ENCODE results near the gene USP43. TPM values are rescaled to one million over a fixed set of nuclear protein-coding genes. Genes with fewer than 3 reads are reported as not detected.

Gene USP43
- polyA plus RNA-seq, 1 experiment = not detected

DNA sequence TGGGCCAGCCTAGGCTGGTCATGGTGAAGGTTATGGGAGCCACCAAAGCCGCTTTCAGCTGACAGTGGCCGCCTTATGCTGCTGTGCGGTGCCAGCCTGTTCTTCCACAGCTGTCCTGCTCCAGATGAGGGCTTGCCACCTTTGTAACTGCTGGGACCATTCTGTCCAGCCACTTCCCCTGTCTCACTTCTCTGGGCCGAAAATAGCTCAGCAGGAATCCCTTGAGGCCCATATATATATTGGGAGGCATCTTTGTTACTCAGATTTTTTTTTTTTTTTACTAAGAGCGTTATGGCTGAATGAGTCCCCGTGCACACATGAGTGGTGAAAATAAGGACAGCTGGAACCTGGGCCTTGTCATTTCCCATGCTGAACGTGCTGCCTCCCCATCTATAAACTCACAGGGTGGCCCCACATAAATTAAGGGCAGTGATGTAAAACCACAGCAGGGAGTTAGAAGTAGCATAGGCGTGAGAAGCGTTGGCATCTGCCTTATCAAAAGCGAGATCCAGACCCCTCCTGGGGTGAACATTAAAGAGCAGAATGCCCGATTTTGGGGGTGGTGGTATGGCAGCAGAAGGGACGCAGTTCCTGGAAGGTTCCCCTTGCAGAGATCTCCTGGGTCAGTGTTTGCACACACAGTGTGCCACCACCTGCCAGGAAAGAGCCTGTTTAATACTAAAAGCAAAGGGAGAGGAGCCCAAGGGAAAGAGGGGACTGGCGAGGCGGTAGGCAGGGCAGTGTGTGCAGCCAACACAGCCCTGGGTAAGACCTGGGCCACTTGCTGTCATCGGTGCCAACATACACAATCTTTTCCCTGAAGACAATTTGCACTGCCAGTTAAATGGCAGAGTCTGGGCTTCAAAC lies 57.8 kb downstream of the USP43 start:
- H3K27me3 ChIP-seq (ENCODE audit: control insufficient read depth, insufficient read depth, low read length) = no peaks in the 10 kb centered on the region
- no peak for DNase-seq (ENCODE audit: low read depth, low spot score)
- no peak overlapping the region for H3K4me3 ChIP-seq (ENCODE audit: low read depth, low read length)
- CTCF ChIA-PET = no interaction called here
- no peak overlapping the region for H3K27ac ChIP-seq (ENCODE audit: low read depth, low read length)
- POLR2A ChIA-PET = no interaction called here
- TF ChIP-seq, protein P1, sequence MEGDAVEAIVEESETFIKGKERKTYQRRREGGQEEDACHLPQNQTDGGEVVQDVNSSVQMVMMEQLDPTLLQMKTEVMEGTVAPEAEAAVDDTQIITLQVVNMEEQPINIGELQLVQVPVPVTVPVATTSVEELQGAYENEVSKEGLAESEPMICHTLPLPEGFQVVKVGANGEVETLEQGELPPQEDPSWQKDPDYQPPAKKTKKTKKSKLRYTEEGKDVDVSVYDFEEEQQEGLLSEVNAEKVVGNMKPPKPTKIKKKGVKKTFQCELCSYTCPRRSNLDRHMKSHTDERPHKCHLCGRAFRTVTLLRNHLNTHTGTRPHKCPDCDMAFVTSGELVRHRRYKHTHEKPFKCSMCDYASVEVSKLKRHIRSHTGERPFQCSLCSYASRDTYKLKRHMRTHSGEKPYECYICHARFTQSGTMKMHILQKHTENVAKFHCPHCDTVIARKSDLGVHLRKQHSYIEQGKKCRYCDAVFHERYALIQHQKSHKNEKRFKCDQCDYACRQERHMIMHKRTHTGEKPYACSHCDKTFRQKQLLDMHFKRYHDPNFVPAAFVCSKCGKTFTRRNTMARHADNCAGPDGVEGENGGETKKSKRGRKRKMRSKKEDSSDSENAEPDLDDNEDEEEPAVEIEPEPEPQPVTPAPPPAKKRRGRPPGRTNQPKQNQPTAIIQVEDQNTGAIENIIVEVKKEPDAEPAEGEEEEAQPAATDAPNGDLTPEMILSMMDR (IDR thresholded peaks at IDR 0.05; ENCODE audit: low read depth, low read length) = no peak
- peaks cover 59% of the 10 kb centered on the region for H3K9me3 ChIP-seq (ENCODE audit: control insufficient read depth, insufficient read depth, low read length)

DNA sequence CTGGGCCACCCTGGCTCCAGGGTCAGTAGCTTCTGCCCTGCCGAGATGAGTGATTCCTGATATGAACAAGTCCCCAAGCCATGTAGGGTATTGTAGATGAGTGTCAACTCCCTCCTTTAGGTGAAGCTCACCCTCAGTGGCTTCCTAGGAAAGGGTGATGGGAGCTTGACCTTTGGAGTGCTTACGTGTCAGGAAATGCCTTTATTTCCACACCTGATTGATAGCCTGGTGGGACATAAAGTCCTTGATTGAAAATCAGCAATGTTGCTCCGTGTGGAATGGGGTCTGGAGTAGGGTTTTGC lies 58.4 kb downstream of the USP43 start:
- Histone ChIP-seq H3K27me3 (ENCODE audit: control insufficient read depth, insufficient read depth, low read length) (no peaks in the 10 kb centered on the region), H3K4me3 (ENCODE audit: low read depth, low read length) (no peak overlapping the region), H3K27ac (ENCODE audit: low read depth, low read length) (no peak overlapping the region), H3K9me3 (ENCODE audit: control insufficient read depth, insufficient read depth, low read length) (peaks cover 57% of the 10 kb centered on the region)
- ChIA-PET CTCF (no interaction called here), POLR2A (no interaction called here)
- TF ChIP-seq, protein P1 (IDR thresholded peaks at IDR 0.05; ENCODE audit: low read depth, low read length) = no peak
- no peak for DNase-seq (ENCODE audit: low read depth, low spot score)

DNA sequence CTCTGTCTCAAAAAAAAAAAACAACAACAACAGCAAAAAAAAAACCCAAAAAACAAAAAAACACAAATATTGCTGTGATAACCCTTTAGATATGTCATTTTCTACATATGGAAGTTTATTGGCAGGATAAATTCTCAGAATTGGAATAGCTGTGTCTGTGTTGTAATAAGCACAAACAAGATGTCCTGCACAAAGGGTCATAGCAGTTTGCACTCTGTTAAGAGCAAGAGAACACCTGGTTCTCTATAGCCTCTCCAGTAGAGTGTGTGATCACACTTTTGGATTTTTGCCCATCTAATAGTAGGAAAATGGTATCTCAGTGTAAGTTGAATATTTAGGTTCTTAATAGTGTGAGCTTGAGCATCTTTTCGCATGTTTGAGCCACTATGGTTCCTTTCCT lies 60.4 kb downstream of the USP43 start:
- DNase-seq (ENCODE audit: low read depth, low spot score) = no peak
- CTCF ChIA-PET = interaction anchor here (0.7 kb wide), 1 partner anchor 95 kb away, joined by 3 read pairs; no protein-coding TSS in a partner anchor
- peaks cover 48% of the 10 kb centered on the region for H3K9me3 ChIP-seq (ENCODE audit: control insufficient read depth, insufficient read depth, low read length)
- no peaks in the 10 kb centered on the region for H3K27me3 ChIP-seq (ENCODE audit: control insufficient read depth, insufficient read depth, low read length)
- TF ChIP-seq, protein P1 (IDR thresholded peaks at IDR 0.05; ENCODE audit: low read depth, low read length) = no peak
- POLR2A ChIA-PET = no interaction called here
- H3K4me3 ChIP-seq (ENCODE audit: low read depth, low read length) = no peak overlapping the region
- no peak overlapping the region for H3K27ac ChIP-seq (ENCODE audit: low read depth, low read length)

DNA sequence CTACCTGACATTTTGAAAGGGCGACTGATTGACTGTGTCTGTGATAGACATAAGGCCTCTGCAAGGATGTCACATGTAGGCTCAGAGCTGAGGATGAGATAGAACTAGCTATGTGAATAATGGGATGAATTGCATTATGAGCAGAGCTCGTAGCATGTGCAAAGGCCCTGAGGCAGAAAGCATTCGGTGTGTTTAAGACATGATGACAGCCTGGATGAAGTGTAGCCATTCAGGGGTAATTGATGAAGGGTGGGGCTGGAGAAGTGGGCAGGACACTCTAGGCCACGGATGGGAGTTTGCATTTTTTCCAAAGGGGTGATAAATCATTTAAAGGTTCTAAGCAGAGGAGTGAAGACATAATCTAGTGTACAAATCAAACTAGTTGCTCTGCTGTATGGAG lies 62.6 kb downstream of the USP43 start:
- no peak overlapping the region for H3K27ac ChIP-seq (ENCODE audit: low read depth, low read length)
- no peak for DNase-seq (ENCODE audit: low read depth, low spot score)
- H3K4me3 ChIP-seq (ENCODE audit: low read depth, low read length) = no peak overlapping the region
- H3K9me3 ChIP-seq (ENCODE audit: control insufficient read depth, insufficient read depth, low read length) = peaks cover 41% of the 10 kb centered on the region
- no peaks in the 10 kb centered on the region for H3K27me3 ChIP-seq (ENCODE audit: control insufficient read depth, insufficient read depth, low read length)
- ChIA-PET POLR2A (no interaction called here), CTCF (no interaction called here)
- TF ChIP-seq, protein P1 (IDR thresholded peaks at IDR 0.05; ENCODE audit: low read depth, low read length) = no peak

DNA sequence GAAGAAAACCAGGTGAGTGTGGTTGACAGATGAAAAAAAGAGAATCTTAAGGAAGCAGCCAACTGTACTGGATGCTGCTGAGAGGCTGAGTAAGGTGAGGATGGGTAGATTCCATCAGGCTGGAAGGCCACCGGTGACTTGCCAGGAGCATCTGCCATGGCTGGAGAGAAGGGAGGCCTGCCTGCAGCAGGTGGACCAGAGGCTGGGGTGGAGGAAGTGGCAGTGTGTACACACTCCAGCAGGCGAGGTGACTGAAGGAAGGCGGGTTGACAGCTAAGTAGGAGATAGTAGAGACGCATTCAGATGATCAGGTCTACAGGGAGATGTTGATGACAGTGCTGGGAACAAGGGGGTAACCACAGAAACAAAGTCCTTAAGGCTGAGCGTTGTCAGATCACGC lies 69.5 kb downstream of the USP43 start:
- H3K4me3 ChIP-seq (ENCODE audit: low read depth, low read length) = no peak overlapping the region
- no peaks in the 10 kb centered on the region for H3K27me3 ChIP-seq (ENCODE audit: control insufficient read depth, insufficient read depth, low read length)
- peaks cover 28% of the 10 kb centered on the region for H3K9me3 ChIP-seq (ENCODE audit: control insufficient read depth, insufficient read depth, low read length)
- ChIA-PET CTCF (no interaction called here), POLR2A (no interaction called here)
- H3K27ac ChIP-seq (ENCODE audit: low read depth, low read length) = no peak overlapping the region
- TF ChIP-seq, protein P1 (IDR thresholded peaks at IDR 0.05; ENCODE audit: low read depth, low read length) = no peak
- no peak for DNase-seq (ENCODE audit: low read depth, low spot score)

Data from AG04450 (cell line).